Stomach (tissue), 9 donors: ENCODE measurements around the gene PRDM16. TPM values are rescaled to one million over a fixed set of nuclear protein-coding genes. Genes with fewer than 3 reads are reported as not detected.

Source experiments
- DNase-seq, 2 donors: peaks; one replicate each; pipeline versions ENCODE4 v3.0.0 to v3.0.0-alpha.2; 2013 to 2019
- H3K27ac ChIP-seq, 5 donors: fragments of 200-600 bp in 4 of 5; sonication (generic) in 4 of 5; one replicate each; pipeline ENCODE4 v1.5.1; 2013 to 2019; ENCODE audit warnings: mild to moderate bottlenecking in 1 of 5, moderate library complexity in 1 of 5
- H3K27me3 ChIP-seq, 3 donors: fragments of 200-600 bp; sonication (generic); one replicate each; pipeline ENCODE4 v1.5.1; 2017 to 2019; ENCODE audit warnings: mixed run types in 1 of 3
- H3K36me3 ChIP-seq, 4 donors: fragments of 200-600 bp; sonication (generic); 1 replicate in 3 of 4; 2 replicates in 1 of 4; pipeline ENCODE4 v1.5.1; 2016 to 2019
- H3K4me1 ChIP-seq, 4 donors: fragments of 200-600 bp; sonication (generic); one replicate each; pipeline ENCODE4 v1.5.1; 2016 to 2019
- H3K4me3 ChIP-seq, 4 donors: fragments of 200-600 bp; sonication (generic) in 3 of 4; one replicate each; pipeline ENCODE4 v1.5.1; 2016 to 2019; ENCODE audit warnings: mild to moderate bottlenecking in 1 of 4
- H3K9me3 ChIP-seq, 4 donors: fragments of 200-600 bp; sonication (generic); one replicate each; pipeline ENCODE4 v1.5.1; 2016 to 2019
- EP300 ChIP-seq: sonication (generic); formaldehyde crosslinking; IDR thresholded peaks from one replicate; pipeline ENCODE4 v1.6.1; 2017; ENCODE audit warnings: antibody characterized with exemption
- POLR2A ChIP-seq, 4 donors: fragments of 450-650 bp; IDR thresholded peaks; one replicate each; pipeline ENCODE4 v1.6.1; 2016; ENCODE audit warnings: antibody characterized with exemption in 4 of 4, control low read depth in 2 of 4, mild to moderate bottlenecking in 1 of 4, moderate library complexity in 1 of 4
- POLR2AphosphoS5 ChIP-seq, 3 donors: sonication (generic); formaldehyde crosslinking; IDR thresholded peaks; one replicate each; pipeline ENCODE4 v1.6.1; 2016; ENCODE audit warnings: antibody characterized with exemption in 3 of 3
- WGBS, 5 donors: extraction: QIAGEN DNeasy Blood & Tissue Kit in 3 of 5; methylation state at CpG; one replicate each; pipeline versions ENCODE4 v1.1.5 to v1.1.7; 2013 to 2018; 5-methylcytosine and 5-hydroxymethylcytosine counted together
- intact Hi-C: fragments of 100-400 bp; cut with DNase I; formaldehyde crosslinking; loops from one replicate; pipeline ENCODE4 v1.15.1; 2023; ENCODE audit warnings: low total_unique reads
- polyA plus RNA-seq, 3 donors: library from polyadenylated mRNA; stranded (reverse); fragments of 200-250 nt; gene quantifications; one replicate each; pipeline ENCODE4 v1.2.3, GENCODE V29; 2013
- total RNA-seq, 5 donors: library from RNA; depleted of rRNA; stranded (reverse); fragments of >200 nt; gene quantifications; one replicate each; pipeline versions ENCODE4 v1.1.0 to v1.2.3, GENCODE V29; 2014 to 2016
- TF ChIP-seq, protein P1 (sequence below), 7 experiments: fragments of 450-650 bp in 4 of 7; fragments of 200-600 bp in 3 of 7; sonication (generic) in 3 of 7; IDR thresholded peaks; one replicate each; pipeline ENCODE4 v1.5.1; 2016 to 2019; ENCODE audit warnings: antibody characterized with exemption in 7 of 7, control low read depth in 2 of 7, mild to moderate bottlenecking in 1 of 7
- donor health status: healthy with polysubstance abuse.
- donor health status: Bipolar disorder and iron deficiency.
- donor health status: healthy.

PRDM16 gene
- total and polyA plus RNA-seq, 8 donors = 0.29 to 222 (median 15.8) TPM

DNA sequence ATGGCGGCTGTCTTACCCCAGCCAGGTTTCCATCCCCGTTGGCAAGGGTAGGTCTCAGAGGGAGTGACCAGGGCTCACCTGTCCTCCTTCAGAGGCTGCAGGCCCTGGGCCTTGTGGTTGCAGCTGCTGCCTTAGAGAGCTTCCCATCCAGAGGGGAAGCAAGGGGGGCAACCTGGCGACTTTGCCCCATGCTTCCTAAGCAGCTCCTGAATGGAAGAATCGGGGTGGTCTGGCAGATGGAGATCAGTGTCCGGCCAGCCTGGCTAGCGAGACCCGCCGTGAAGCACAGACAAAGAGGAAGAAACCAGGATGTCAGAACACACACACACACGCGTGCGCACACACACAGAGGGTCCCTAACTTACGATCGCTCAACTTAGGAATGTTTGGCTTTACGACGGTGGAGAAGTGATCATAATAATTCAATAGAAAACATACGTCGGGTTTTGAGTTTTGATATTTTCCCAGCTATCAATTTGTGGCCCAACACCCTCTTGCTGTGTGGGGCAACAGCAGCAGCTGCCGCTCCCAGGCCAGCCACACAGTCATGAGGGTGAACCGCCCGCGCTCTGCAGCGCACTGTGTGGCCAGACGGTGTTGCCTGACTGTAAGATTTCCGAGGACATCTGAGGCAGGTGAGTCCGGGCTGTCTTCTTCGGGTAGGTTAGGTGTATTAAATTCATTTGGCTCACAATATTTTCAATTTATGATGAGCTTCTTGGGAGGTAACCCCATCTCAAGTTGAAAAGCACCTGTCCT lies 272.4 kb downstream of the PRDM16 start:
- Histone ChIP-seq H3K4me1 (peaks cover 14 to 22% (median 15%) of the 10 kb centered on the region in 4 donors), H3K36me3 (no peaks in the 10 kb centered on the region), H3K4me3 (no peak overlapping the region), H3K9me3 (peaks cover 0 to 24% (median 22%) of the 10 kb centered on the region in 4 donors), H3K27me3 (peaks cover 0 to 8% (median 0%) of the 10 kb centered on the region in 3 donors), H3K27ac (no peak overlapping the region)
- intact Hi-C loops = no loop called here
- TF ChIP-seq, protein P1, sequence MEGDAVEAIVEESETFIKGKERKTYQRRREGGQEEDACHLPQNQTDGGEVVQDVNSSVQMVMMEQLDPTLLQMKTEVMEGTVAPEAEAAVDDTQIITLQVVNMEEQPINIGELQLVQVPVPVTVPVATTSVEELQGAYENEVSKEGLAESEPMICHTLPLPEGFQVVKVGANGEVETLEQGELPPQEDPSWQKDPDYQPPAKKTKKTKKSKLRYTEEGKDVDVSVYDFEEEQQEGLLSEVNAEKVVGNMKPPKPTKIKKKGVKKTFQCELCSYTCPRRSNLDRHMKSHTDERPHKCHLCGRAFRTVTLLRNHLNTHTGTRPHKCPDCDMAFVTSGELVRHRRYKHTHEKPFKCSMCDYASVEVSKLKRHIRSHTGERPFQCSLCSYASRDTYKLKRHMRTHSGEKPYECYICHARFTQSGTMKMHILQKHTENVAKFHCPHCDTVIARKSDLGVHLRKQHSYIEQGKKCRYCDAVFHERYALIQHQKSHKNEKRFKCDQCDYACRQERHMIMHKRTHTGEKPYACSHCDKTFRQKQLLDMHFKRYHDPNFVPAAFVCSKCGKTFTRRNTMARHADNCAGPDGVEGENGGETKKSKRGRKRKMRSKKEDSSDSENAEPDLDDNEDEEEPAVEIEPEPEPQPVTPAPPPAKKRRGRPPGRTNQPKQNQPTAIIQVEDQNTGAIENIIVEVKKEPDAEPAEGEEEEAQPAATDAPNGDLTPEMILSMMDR (IDR thresholded peaks at IDR 0.05) = no peak
- TF ChIP-seq POLR2AphosphoS5 (IDR thresholded peaks at IDR 0.05) (no peak), EP300 (no peak)
- WGBS, 5 donors = 90 to 96% (median 94%) methylated on average over 26 of the region's 26 CpGs
- no peak for DNase-seq

DNA sequence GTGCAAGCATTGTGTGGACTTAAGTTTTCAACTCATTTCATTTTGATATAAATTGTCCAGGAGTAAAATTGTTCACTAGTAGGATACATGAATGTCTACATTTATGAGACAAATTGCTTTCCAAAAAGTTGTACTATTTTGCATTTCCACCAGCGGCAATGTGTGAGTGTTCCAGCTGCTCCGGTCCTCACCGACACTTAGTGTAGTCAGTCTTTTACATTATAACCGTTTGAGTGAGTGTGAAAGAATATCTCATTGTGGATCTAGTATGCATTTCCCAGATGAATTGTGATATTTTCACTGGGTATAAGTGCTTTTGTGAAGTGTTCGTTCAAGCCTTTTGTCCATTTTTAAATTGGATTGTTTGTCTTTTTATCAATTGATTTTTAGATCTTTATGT lies 274.0 kb downstream of the PRDM16 start:
- no peak overlapping the region for H3K4me3 ChIP-seq
- peaks cover 0 to 8% (median 0%) of the 10 kb centered on the region in 3 donors for H3K27me3 ChIP-seq
- peaks cover 0 to 24% (median 22%) of the 10 kb centered on the region in 4 donors for H3K9me3 ChIP-seq
- WGBS, 5 donors = 82 to 95% (median 91%) methylated on average over 5 of the region's 5 CpGs
- H3K27ac ChIP-seq = no peak overlapping the region
- intact Hi-C loops = no loop called here
- H3K36me3 ChIP-seq = no peaks in the 10 kb centered on the region
- DNase-seq = no peak
- TF ChIP-seq EP300 (no peak), POLR2A (IDR thresholded peaks at IDR 0.05) (no peak), POLR2AphosphoS5 (IDR thresholded peaks at IDR 0.05) (no peak)
- TF ChIP-seq, protein P1 (IDR thresholded peaks at IDR 0.05) = no peak
- peaks cover 21 to 29% (median 24%) of the 10 kb centered on the region in 4 donors for H3K4me1 ChIP-seq

DNA sequence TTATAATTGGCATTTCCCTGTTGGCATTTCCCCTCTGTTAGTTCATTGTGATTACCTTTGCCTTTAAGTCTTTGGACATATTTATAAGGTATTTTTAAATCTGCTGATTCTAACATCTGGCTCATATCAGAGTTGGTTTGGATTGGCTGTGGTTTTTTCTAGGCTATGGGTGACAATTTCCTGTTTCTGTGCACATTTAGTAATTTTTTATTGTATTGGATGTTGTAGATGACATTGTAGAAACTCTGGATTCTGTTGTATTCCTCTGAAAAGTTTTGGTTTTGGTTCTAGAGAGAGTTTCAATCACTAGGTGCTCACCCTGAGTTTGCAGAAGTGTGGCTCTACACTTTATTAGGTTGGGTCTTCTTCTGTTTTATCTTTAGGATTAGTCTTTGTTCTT lies 275.4 kb downstream of the PRDM16 start:
- intact Hi-C loops = no loop called here

DNA sequence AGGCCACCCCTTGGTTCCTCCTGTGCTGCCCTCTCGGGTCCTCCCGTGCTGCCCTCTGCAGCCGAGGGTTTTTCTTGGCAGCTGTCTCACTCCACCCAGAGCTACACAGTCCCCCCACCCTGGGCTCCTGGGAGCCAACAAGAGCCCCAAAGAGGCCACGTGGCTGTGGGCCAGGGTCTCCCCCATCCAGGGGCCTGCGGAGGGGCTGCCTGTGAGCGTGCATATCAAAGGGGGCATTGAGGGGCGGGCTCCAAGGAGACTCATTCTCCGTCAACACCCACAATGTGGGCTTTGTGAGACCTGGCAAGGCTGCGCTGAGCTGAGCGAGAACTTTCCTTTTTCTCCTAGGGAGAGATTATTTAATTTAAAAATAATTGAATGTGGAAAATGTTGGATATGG lies 276.8 kb downstream of the PRDM16 start:
- TF ChIP-seq EP300 (no peak), POLR2AphosphoS5 (IDR thresholded peaks at IDR 0.05) (no peak), POLR2A (IDR thresholded peaks at IDR 0.05) (no peak)
- TF ChIP-seq, protein P1 (IDR thresholded peaks at IDR 0.05) = no peak

More for the DNA sequence above, 275.4 kb downstream of the PRDM16 start:
- Histone ChIP-seq H3K36me3 (no peaks in the 10 kb centered on the region), H3K9me3 (peaks cover 0 to 24% (median 22%) of the 10 kb centered on the region in 4 donors), H3K27me3 (peaks cover 0 to 7% (median 0%) of the 10 kb centered on the region in 3 donors), H3K27ac (no peak overlapping the region), H3K4me3 (no peak overlapping the region), H3K4me1 (peaks cover 26 to 31% (median 30%) of the 10 kb centered on the region in 4 donors)
- no peak for TF ChIP-seq EP300
- no peak for TF ChIP-seq POLR2AphosphoS5 (IDR thresholded peaks at IDR 0.05)
- TF ChIP-seq, protein P1 (IDR thresholded peaks at IDR 0.05) = no peak
- TF ChIP-seq POLR2A (IDR thresholded peaks at IDR 0.05) = no peak
- DNase-seq = no peak

More for the DNA sequence above, 276.8 kb downstream of the PRDM16 start:
- intact Hi-C loops = no loop called here
- Histone ChIP-seq H3K4me1 (peaks cover 40 to 45% (median 44%) of the 10 kb centered on the region in 4 donors), H3K36me3 (no peaks in the 10 kb centered on the region), H3K27ac (peak overlapping the region in 1 of 5 donors; percentile 18), H3K27me3 (peaks cover 0 to 9% (median 0%) of the 10 kb centered on the region in 3 donors), H3K9me3 (peaks cover 0 to 24% (median 22%) of the 10 kb centered on the region in 4 donors), H3K4me3 (no peak overlapping the region)
- 81 to 86% (median 83%) methylated on average over 8 to 10 of the region's 10 CpGs for WGBS, 5 donors
- peak in 1 of 2 donors; percentile 66 for DNase-seq
